ENCODE measurements around the gene PLD6.

GRCh38 chr17:17204041-17204591 is 2.0 kb downstream of the PLD6 start:
- TF ChIP-seq CTCF (IDR thresholded peaks at IDR 0.05) (no peak), POLR2A (IDR thresholded peaks at IDR 0.05; ENCODE audit: low read depth) (no peak), POLR2AphosphoS5 (IDR thresholded peaks at IDR 0.05) (peak; percentile 54 to 80)
